Measurements from ENCODE around the gene PTGER3.
A peak's percentile ranks its signal among the peaks of the same experiment; 100 is the strongest.

PTGER3 gene

DNA sequence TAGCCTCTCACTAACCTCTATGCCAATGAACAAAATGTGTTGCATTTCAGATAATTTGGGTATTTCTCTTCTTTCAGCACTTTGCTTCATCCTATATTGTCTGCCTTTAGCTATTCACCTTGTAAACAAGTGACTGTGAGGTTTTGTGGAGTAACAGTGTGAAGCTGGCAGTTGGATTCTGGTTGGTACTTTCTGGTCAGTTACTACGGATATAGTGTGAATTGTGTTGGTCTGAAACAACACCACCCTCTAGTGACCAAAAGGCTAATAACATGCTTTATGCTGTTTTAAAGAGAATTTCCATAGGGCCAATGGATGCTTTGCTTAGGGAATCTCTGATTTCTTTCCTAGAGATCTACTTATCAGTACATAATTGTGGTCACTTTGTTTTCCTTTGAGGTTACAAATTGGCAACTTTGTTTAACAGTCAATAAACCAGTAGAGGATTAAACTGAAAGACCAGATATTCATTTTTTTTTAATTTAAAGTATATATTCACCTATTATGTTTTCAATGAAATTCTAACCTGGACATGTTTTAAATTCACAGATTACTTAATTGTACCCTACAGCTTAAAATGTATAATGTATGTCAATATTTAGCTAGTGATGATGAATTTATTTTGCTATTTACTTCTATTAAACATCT lies 2.5 kb upstream of the PTGER3 start:
- peak; percentile 48 to 77 for DNase-seq

GRCh38 chr1:71046891-71047634 lies 553 bp downstream of the PTGER3 start:
- DNase-seq: no peak

- no peak for DNase-seq
Measured at GRCh38 chr1:71045463-71046028, 2.1 kb downstream of the PTGER3 start.

DNA sequence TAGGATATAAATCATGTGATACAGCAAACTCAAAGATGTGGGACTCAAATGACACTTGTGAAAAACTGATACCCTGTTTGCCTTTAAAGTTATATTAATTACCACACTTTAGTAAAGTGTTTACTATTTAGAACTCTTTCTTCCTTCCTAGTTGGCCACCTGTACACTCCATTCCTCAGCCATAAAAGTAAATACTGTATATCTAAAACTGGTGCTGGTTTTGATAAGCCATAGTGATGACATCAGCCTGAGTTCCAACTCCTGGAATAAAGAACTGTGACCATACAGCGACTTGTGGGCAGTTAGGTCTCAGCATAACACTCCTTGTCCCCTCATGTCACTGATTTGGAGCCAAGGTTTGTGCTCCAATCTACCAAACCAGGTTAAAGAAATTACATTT lies 2.8 kb downstream of the PTGER3 start:
- DNase-seq: no peak

- DNase-seq: no peak
Measured at GRCh38 chr1:71043065-71043464, 4.6 kb downstream of the PTGER3 start.

- DNase-seq: no peak
Measured at GRCh38 chr1:71041806-71042205, 5.8 kb downstream of the PTGER3 start.

- DNase-seq: no peak
Measured at GRCh38 chr1:71039661-71040262, 7.9 kb downstream of the PTGER3 start.

- DNase-seq: no peak
Measured at GRCh38 chr1:71038942-71039341, 8.7 kb downstream of the PTGER3 start.

DNA sequence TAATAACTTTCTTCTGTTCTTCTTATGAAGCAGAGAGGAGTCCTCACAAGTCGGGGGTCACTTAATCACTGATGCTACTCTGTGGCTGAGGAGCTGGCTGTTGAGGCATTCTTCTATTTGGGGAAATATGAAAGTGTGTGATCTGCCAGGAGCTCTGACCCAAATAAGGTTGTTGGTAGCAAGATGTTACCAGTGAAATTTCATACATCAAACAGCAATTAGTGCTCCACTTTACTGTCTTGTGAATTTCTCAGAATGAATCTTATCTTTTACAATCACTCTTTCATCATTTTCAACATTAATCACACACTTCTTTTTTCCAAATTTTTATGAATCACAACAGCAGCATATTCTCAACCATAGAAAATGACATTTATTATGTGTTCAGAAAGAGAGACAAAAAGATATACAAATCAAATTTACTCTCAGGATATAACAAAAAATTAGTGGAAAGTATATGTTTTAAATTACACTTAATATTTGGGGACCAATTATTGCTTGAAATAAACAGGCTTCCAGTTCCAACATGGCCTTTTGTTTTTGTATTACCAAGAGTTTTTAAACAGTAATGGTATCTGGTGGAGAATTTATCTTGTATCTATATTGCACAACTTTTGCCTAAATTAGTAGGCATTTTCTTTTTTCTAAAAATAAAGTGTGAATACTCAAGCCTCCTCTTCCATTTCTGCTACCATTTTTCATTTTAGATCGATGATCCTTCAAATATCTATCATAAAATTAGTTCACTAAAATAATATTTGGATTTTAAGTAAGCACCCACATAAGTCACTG lies 9.6 kb downstream of the PTGER3 start:
- no peak for DNase-seq

DNA sequence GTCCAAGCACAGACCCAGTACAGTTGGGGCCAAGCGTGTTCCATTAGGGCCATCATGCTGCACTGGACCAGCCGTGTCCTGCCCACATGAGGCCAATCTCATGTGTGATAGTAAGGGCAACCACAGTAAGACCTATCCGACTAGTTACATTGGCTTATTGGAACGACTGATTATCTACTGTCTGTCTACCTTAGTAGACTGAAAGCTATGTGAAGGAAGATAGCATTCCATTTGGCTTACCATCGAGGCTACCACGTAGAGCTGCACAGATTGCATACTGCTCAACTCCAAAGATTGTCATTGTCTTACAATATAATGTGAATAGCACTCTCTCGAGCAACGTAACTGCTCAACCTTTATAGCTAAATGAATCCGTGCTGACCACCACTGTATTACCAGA lies 10.6 kb downstream of the PTGER3 start:
- DNase-seq: no peak

- no peak for DNase-seq
Measured at GRCh38 chr1:71033136-71033535, 14.5 kb downstream of the PTGER3 start.

DNA sequence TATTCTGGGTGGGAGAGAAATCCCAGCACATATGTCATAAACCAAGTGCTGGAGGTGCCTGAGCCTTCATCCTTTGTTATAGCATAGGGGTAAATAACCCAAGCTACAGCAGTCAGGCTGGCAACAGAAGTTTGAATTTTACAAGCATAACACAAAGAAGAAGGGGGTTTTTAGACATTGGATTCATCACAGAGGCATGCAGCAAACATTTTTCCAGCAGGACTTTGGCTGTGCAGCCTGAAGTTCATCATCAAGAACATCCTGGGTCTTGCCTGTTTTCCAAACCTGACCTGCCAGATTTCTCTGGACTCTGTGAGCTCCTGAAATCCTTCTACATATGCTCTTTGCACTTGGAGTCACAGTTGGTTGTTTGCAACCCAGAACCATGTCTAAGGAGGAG lies 16.2 kb downstream of the PTGER3 start:
- DNase-seq: no peak

- no peak for DNase-seq
Measured at GRCh38 chr1:71030026-71030425, 17.6 kb downstream of the PTGER3 start.

DNA sequence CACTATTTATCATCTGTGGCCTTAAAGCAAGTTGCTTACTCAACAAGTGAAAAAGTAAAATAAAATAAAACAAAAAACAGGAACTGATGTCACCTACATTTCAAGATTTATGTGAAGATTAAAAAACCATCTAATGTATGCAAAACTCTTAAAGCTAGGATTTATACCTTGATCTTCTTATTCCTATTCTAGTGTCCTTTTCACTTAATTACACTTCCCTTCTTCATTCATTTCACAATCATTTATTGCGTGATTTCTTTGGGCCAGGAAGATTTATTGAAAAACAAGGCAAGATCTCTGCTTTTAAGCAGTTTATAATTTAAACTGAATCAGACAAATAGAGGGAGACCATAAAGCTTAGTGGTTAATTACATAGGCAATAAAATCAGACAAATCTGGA lies 18.6 kb downstream of the PTGER3 start:
- no peak for DNase-seq

- no peak for DNase-seq
Measured at GRCh38 chr1:71027991-71028390, 19.6 kb downstream of the PTGER3 start.

DNA sequence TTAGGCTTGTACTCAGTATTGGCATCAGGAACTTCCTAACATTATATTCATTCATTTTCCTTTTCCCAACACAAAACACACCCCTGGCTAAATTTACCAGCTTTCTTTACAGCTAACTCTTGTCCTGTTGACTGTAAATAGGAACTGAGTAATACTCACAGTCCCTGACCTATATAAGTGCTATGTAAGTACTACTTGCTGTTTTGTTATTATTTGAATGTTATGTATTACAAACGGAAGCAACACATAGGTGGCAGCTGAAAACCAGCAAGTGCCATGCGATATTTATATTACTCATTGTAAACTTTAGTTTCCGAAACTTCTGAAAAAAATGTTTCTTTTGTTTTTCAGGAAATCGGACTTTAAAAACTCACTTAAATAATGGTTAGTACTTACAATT lies 21.5 kb downstream of the PTGER3 start:
- no peak for DNase-seq

GRCh38 chr1:71023515-71023914 lies 24.1 kb downstream of the PTGER3 start:
- no peak for DNase-seq

DNA sequence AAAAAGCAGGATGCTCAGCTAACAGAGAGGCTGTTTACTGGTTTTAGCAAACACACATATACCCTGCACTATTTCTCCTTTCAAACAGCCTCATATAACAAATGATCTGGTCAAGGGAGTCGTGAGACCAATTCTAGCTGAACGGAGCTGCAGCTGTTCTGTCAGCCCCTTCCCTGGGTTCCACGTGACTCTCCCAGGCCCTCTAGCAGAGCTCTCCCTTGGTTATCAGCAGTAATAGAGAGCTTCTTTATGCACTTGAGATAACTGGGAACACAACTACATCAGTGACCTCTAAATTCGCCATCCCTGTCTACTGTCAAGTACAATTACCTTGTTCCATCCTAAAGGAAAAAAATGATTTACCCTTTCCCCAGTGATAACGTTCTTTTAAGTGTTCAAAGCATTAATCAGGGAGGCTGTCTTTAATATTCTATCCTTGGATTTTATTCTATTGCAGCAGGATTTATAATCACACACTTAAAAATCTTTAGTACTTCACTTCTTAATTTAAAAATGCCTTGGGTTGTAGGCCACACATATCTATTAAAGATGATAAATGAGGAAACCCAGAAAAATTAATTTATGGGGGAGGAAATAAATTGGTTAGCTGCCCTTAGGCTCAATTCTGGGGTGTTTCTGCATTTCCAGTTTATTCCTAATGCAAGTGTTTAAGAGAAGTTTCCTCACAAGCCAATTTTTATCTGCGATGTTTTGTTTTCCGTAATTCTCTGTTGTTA lies 28.2 kb downstream of the PTGER3 start:
- DNase-seq: peak in 1 of 2 experiments; percentile 17

DNA sequence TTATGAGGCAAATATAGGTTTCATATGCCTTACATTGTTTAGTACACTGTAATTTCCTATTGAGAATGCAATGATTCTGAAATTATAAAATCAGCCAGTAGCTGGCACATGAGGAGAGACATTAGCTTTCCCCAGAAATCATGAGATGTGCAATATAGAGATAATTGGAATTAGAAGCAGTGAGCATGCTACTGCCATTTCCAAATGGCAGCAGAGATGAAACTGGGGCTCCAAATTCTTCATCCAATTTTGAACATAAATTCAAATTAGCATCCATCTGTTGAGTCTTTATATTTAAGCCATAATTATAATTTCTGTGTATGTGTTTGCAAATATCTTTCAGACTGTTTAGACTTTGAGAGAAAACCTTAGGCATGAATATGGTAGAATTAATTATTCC lies 28.8 kb downstream of the PTGER3 start:
- DNase-seq: no peak

DNA sequence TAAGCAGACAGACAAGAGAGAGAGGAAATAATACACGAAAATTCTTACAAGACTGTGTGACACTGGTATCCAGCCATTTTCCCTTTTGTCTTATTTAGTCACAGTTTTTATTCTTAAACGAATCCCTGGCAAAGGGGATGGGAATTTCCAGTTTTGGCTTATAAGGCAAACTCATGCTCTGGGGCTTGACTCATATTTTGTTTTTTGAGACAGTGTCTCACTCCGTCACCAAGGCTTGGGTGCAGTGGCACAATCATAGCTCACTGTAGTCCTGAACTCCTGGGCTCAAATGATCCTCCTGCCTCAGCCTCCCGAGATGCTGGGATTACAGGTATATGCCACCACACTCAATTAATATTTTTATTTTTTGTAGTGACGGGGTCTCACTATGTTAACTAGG lies 31.9 kb downstream of the PTGER3 start:
- no peak for DNase-seq

- no peak for DNase-seq
Measured at GRCh38 chr1:71014178-71014579, 33.4 kb downstream of the PTGER3 start.

- no peak for DNase-seq
Measured at GRCh38 chr1:71002709-71003475, 44.7 kb downstream of the PTGER3 start.
